ENCODE results near the gene SEZ6L.

SEZ6L gene

DNA sequence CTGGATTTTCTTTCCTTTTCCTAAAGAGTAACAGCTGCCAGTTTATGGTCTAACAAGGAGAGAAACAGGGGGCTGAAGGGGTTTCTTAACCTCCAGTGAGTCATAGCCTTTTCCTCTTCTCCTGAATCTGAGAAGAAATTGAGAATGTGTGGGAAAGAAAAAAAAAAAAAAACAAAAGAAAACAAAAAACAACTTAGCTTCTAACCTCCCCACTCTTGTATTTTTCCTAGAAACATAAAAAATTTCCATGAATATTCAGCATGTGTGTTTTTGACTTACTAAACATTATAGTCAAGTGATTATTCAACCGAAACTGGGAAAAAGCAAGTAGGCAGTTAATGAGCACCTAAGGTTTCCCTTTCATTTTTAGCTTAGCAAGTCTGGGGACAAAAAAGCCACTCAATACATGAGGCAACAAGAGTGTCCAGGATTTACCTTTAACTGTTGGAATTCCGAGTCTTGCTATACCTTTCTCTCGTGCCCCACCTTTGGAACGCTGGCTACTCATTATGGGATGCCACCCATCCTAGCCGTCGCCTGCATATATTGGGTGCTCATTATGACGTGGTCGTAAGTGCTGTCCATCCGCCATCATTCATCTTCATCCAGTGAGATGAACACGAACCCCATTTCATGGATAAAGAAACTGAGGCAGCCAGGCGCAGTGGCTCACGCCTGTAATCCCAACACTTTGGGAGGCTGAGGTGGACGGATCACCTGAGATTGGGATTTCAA lies 262.2 kb downstream of the SEZ6L start:
- no peak for DNase-seq

DNA sequence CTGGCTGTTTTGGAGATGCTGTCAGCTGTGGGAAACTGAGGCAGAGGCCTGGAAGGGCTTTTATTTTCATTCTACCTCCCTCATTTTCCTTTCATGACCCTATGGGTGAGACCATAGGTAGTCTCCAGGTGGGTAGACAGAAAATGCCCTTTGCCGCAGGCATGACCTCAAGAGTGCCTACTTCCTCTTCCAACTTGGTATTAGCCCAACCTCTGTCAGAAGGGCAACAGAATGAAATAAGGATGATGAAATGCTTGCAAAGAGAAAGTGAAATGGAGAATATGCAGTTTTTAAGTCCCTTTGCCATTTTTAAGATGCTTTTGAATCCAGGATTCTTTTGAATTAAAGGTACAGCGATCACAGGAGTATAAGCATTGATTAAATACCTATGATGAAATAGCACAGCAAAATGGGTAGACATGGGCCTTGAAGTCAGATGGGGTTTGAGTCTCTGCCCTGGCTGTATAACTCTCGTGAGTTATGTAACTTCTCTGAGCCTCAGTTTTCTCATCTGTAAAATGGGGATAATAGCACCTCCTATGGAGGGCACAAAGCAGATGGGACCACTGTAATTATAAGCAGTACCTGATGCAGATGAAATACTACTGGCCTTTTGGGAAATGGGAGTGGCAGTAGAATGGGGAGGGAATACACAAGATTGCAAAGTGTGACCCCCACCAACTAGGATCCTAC lies 263.5 kb downstream of the SEZ6L start:
- no peak for DNase-seq

Measured in NCI-H1694 treated with DMSO at 0.1 percent for 48 hours (cell line).